Measurements from ENCODE around the gene CBLN2. TPM values are rescaled to one million over a fixed set of nuclear protein-coding genes. Genes with fewer than 3 reads are reported as not detected.

The CBLN2 gene
- total RNA-seq: 20.8 TPM

DNA sequence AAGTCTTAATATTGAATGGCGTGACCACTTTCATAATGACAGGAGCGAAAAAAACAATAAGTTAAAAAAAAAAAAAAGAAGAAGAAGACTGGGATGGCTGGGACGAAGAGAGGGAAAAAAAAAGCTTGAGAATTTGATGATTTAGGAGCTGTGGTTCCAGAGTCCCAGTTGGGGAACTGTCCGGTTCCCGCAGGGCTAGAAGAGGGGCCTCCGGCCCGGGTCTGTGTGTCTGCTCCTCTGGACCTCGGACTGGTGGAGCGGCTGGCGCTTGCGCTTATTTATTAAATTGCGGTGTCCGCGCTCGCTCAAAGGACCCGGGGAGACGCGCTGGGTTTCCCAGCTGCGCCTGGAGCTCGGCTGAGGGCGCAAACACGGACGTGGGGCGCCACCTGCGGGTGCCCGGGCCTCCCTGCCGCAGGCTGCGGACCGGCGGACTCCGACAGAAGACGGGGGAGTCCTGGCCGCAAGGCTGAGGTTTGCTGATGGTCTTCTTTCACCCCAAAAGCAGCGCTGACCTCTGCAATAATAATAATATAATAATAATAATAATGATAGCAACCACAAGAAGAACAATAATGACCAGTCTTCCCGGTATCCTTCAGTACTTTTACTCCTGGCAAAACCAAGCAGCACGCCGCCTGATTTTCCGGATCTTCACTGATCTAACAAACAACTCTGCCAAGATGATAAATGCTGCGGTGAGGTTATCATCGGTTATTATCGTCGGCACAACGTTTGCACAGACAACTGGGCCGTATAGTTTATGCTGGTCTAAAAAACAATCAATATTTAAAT, at the start of gene CBLN2:
Gene CBLN2 (minus strand): TSS at position 251 of the 795 bp plus-strand sequence. CDS start 2,182 bp downstream, outside the sequence.

Data from camera-type eye (tissue), 1 donor.